Measurements from ENCODE around the gene RPP25.
"Not testable (repeated sequence)": the region's sequence is repeated elsewhere in the genome, so short reads cannot be mapped to it uniquely, and the experiment has no call there.

The RPP25 gene

GRCh38 chr15:74920456-74920855 is 36.1 kb downstream of the RPP25 start:
- DNase-seq (ENCODE audit: low read depth, low spot score): no peak

DNA sequence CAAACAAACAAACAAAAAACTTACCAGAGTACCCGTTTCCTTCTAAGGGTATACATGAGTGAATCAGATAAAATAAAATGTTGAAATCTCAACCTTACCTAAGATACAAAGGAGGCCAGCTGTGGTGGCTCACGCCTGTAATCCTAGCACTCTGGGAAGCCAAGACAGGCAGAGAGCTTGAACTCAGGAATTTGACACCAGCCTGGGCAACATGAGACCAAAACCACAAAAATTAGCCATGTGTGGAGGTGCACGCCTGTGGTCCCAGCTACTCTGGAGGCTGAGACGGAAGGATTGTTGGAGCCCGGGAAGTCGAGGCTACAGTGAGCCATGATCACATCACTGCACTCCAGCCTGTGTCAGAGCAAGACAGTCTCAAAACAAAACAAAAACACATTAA is 38.9 kb downstream of the RPP25 start:
- DNase-seq (ENCODE audit: low read depth, low spot score): no peak

DNA sequence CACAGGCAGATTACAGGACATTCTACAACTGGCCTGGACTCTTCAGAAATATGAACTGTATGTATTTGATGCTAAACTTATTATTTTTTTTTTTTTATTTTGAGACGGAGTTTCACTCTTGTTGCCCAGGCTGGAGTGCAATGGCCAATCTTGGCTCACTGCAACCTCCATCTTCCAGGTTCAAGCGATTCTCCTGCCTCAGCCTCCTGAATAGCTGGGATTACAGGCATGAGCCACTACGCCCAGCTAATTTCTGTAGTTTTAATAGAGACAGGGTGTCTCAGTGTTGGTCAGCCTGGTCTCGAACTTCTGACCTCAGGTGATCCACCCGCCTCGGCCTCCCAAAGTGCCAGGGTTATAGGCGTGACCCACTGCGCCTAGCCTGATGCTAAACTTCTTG is 42.8 kb downstream of the RPP25 start:
- not testable (repeated sequence) for DNase-seq (ENCODE audit: low read depth, low spot score)

DNA sequence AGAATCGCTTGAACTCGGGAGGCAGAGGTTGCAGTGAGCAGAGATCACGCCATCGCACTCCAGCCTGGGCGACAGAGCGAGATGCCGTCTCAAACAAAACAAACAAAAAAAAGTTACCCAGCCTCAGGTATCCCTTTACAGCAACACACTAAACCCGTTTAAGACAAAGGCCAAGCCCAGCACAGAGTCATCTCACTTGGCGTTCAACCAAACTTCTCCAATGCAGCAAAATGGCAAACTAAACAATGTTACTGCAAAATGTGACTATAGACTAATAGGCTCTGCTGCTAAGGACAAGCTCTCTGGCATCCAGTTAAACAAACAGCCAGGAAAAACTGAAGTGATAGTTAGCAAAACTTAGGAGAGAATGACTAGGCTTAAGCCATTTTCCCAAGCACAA is 43.5 kb downstream of the RPP25 start:
- DNase-seq (ENCODE audit: low read depth, low spot score): no peak

DNA sequence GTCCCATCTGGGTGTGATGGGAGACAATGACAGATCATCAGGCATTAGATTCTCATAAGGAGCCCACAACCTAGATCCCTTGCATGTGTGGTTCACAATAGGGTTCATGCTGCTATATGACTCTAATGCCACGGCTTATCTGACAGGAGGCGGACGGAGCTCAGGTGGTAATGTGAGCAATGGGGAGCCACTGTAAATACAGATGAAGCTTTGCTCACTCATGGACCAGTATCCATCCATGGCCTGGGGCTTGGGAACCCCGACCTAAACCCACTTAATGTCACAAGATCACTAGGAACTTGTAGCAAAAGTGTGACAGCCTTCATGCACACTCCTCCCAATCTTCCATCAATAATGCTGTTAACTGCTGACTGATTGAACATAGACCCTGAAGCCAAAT is 47.9 kb downstream of the RPP25 start:
- no peak for DNase-seq (ENCODE audit: low read depth, low spot score)

- no peak for DNase-seq (ENCODE audit: low read depth, low spot score)
Observed at GRCh38 chr15:74907163-74907870, 49.3 kb downstream of the RPP25 start.

DNA sequence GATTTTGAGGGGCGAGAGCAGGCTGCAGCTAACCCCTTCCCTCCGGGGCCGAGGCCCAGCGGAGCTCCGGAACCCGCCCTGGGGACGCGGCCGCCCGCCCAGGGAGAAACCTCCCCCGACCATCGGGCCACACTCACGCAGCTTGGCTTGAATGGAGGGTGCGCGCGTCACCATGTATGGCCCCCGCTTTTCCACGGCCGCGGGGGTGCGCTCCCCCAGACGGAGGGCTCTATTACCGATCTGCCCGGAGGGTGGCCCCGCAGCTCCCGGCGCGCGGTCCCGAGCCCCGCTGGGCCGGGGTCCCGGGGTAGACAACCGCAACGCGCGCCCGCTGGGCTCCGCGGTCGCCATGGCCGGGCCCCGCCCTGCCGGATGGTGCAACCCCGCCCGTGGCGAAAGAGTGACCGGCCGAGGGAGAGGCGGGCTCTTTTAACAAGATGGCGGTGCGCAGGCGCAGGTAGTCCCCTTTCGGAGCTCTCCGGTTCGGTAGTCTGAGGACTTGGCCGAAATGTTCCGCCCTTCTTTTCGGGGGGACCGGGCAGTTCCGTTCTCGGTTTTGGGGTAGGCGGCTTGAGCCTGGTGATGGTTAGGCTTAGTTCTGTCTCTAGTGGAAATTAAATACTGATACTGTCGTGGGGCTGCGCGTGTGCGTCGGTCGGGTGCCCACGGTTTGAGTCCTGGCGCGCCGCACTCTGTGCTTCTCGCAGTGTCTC is 50.0 kb downstream of the RPP25 start, which contains the start of gene FAM219B:
TSS of gene FAM219B (minus strand) at position 402 of the 713 bp plus-strand sequence. CDS start at position 351, 51 bp downstream.
- peak; percentile 87 for DNase-seq (ENCODE audit: low read depth, low spot score)

DNA sequence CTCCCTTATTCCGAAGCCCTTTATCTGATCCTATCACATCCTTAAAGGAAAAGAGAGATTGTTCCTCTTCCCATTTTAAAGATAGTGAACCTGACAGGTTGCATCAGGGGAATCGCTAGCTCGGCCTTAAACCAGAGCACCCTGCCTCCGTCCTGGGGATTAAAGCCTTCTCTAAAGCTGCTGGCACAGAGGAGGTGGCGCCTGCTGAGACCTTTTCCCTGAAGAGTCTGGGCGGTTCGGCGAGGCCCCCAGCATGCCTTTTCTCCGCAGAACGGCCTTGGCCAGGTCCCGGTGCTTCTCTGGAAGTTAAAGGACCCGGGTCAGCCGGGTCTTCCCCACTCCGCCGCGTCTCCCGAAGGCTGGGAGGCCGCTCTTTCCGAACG is 50.5 kb downstream of the RPP25 start:
- DNase-seq (ENCODE audit: low read depth, low spot score): peak; percentile 63
